ENCODE measurements around the gene SFPQ.

The SFPQ gene

DNA sequence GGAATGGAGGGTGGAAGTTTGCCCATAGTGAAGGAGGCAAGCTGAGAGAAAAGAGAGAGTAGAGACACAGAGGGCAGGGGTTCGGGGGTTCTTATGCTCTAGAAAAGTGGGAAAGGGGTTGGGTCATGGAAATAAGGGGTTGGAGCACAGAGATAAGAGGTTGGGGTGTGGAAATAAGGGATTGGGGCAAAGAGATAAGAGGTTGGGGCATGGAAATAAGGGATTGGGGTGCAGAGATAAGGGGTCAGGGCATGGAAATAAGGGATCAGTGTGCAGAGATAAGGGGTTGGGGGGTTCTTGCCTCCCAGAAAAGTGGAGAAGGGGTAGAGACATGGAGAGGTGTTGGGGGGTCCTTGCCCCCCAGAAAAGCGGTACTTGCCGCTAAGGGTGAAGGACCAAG, 56.2 kb downstream of the SFPQ start:
- no peak for DNase-seq
